Measurements from ENCODE around the gene SLC7A7.
"Not testable (repeated sequence)": the region's sequence is repeated elsewhere in the genome, so short reads cannot be mapped to it uniquely, and the experiment has no call there.

Gene SLC7A7

DNA sequence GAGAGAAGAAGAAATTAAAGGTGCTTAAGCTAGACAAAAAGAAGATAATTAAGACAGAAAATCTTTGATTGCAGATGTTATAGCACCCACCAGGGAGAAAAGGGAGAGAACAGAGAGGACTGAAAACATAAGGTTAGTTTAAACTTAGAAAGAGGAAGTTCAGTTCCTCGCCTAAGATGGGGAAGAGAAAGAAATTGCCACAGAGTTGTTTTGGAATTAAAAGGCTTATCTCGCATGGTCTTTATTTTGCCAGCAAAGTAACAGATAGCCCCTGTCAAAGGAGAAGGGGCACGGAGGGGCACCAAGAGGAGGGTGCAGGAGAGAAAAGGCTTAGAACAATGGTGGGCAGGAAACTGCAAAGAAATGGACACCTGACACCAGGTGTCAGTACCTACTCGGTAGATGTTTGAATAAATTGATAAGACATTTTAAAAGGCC lies 66.6 kb downstream of the SLC7A7 start:
- no peak for DNase-seq (ENCODE audit: low read depth)

DNA sequence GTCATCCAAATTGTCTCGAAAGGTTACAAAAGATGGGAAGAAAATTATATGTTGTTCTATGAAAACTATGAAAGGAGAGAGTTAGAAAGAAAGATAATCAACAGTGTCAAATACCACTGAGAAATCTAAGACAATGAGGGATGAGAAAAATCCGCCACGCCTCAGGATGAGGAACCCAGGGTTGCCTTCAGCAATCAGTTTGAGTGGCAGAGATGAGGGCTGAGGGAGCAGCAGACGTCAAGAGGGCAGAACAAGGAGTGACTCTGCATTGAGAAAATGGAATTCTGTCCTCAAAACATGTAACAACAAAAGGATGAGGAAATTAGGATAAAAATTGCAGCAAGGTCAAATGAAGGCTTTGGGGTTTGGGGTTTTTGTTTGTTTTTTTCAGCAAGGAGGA lies 67.0 kb downstream of the SLC7A7 start:
- DNase-seq (ENCODE audit: low read depth), result no peak

DNA sequence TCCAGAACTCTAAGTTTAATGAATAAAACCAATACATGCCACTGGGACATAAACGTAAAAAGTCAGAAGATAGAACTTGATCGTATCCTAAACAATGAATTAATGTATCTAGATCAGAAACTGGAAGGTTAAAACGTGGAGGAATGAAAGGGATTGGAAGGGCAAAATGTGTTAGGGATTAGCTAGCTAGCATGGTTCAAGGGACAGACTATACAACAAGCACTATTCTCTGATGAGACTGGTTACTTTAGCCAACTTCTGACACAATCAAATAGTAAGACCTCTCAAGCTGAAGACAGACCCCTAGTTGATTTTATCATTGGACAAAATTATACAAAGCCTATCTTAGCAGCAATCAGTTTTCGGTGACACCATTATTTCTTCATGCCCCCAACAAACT lies 67.5 kb downstream of the SLC7A7 start:
- no peak for DNase-seq (ENCODE audit: low read depth)

DNA sequence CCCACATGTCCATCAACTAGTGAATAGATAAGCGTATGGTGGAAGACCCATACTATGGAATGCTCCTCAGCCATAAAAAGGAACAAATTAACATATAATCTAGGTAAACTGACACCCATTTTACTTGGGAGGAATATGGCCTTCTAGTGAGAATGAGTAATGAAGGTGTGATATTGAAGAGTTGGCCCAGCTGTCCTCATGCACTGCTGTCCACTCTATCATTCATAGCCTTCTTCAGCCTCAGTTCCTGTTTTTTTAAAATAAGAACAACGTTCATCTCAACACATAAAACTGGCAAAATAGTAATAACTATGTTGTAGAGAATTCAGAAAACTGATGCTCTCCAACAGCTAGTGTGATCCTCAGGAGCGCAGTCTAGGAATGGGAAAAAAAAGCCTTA lies 75.2 kb downstream of the SLC7A7 start:
- no peak for DNase-seq (ENCODE audit: low read depth)

DNA sequence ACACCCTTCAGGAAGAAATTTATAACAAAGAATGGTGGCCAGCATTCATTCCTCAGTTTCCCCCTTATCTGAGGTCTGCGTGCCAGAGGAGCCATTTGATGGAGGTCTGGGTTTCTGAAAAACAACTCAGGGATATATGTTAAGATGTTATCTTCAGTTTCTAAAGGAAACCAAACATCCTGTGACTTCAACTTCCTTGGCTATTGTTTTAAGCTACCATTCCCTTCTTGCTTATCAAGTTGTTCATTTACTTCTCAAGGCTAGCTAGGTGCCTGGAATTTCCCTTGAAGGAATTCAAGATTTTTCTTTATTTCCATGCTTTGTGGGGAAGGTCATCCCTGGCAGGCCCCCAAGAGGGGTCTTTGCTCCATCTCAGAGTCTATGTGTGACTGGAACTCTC lies 75.8 kb downstream of the SLC7A7 start:
- no peak for DNase-seq (ENCODE audit: low read depth)

DNA sequence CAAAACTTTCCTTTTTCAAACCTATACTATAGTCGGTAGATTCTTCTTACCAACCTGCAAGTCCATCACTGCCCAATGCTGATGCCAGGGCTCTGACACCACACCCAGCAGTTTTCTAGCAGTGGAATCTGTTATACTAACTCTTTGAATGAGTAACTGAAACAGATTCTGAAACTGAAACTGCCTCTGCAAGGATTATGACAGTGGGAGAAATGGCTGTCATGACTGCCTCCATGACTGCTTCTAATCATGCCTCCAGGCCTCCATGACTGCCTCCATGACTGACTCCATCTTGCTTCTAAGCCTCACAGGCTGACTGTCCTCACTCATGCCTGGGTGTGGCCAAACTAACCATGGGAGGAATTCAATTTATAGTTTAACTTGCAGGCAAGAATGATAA lies 78.2 kb downstream of the SLC7A7 start:
- DNase-seq (ENCODE audit: low read depth), result no peak

DNA sequence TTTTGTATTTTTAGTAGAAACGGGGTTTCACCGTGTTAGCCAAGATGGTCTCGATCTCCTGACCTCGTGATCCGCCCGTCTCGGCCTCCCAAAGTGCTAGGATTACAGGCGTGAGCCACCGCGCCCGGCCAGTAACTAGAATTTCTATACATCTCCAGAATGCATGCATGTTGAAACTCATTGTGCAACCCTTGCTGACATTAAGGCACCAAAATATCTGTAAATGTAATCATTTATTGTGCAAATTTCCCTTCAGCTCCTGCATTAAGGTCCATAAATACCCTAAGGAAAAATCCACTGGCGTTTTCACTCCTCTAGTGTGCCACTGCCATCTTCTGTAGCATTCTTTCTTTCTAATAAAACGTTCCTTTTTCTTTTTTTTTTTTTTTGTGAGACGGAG lies 78.9 kb downstream of the SLC7A7 start:
- not testable (repeated sequence) for DNase-seq (ENCODE audit: low read depth)

DNA sequence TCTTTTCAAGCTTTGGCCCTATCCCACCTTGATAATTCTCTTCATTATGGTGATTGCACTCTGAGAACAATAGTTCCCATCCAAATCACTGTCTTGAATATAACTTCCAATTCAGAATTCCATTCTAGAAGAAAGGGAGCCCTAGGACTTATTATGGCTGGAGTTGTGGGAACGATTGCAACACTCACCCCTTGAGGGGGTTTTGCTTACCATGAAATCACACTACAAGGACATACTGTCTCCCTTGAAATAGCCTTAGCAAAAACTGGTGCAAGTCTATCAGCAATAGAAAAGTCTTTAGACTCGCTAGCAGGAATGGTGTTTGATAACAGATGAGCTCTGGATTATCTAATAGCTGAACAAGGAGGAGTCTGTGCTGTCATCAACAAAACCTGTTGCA lies 80.1 kb downstream of the SLC7A7 start:
- DNase-seq (ENCODE audit: low read depth), result no peak

DNA sequence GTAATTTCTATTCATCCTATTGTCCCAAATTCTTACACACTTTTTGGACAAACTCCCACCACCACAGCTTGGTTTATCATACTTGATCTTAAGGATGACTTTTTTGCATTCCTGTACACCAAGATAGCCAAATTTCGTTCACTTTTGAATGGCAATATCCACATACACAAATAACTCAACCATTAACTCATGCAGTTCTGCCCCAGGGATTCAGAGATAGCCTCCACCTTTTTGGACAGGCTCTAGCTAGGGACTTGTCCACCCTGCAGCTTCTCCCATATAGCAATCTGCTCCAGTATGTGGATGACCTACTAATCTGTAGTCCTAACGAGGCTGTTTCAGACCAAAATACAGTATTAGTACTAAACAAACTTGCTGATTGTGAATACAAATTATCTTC lies 81.4 kb downstream of the SLC7A7 start:
- no peak for DNase-seq (ENCODE audit: low read depth)

DNA sequence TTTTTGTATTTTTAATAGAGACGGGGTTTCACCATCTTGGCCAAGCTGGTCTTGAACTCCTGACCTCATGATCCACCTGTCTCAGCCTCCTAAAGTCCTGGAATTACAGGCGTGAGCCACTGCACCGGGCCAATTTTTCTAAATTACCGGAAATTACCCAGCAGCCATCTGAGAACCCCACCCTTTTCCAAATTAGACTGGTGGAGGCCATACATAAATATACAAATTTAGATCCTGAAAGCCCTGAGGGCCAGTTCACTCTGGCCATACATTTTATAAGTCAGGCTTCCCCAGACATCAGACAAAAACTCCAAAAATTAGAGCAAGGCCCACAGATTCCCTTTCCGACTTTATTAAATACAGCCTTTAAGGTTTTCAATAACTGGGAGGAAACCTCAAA lies 83.2 kb downstream of the SLC7A7 start:
- DNase-seq (ENCODE audit: low read depth), result not testable (repeated sequence)

DNA sequence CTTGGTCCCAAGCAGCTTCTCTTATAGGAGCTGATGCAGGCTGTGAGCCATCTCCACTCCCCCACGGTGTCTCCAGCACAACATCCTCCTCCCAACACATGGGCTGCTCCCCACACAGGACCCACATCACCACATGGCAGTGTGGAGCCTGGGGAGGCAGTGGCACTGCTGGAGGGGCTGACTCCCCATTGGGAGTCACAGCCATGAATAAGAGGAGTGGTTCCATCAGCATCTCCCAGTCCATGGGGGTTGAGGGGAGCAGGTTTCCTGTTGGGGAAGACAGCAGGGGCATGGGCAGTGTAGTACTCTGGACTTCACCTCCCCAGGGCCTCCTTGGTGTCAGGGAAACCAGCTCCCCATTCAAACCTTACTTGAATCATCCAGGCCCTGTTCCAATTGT lies 89.2 kb downstream of the SLC7A7 start:
- no peak for DNase-seq (ENCODE audit: low read depth)

DNA sequence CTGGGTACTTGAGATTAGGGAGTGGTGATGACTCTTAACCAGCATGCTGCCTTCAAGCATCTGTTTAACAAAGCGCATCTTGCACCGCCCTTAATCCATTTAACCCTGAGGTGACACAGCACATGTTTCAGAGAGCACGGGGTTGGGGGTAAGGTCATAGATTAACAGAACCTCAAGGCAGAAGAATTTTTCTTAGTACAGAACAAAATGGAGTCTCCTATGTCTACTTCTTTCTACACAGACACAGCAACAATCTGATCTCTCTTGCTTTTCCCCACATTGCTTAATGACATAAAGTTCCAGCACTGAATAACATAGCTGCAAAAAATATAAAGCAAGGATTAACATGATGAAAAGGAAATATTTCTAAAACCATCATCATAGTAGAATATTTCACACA lies 89.9 kb downstream of the SLC7A7 start:
- DNase-seq (ENCODE audit: low read depth), result not testable (repeated sequence)

DNA sequence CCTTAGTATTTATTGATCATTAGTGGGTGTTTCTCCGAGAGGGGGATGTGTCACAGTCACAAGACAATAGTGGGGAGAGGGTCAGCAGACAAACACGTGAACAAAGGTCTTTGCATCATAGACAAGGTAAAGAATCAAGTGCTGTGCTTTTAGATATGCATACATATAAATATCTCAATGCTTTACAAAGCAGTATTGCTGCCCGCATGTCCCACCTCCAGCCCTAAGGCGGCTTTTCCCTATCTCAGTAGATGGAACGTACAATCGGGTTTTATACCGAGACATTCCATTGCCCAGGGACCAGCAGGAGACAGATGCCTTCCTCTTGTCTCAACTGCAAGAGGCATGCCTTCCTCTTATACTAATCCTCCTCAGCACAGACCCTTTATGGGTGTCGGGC lies 90.4 kb downstream of the SLC7A7 start:
- not testable (repeated sequence) for DNase-seq (ENCODE audit: low read depth)

DNA sequence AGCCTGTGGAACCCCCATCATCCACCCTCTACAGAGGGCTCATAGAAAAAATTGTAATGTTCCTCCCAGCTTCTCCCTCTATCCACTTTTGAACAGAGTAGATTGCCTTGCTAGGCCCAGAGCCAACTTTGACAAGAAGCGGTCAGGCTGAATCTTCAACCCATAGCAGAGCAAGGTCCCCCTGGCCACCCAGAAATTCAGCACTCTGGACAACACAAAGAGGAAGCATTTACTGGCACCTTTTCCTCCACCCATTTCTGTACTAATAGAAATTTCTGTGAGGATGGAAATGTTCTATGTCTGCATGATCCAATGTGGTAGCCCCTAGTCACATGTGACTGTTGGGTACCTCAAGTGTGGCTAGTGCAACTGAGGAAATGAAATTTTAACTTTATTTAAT lies 91.4 kb downstream of the SLC7A7 start:
- DNase-seq (ENCODE audit: low read depth), result no peak
